CD4-positive, alpha-beta T cell treated with Interleukin-6 for 4 hours (primary cell): Measurements from ENCODE around the gene NUDT8.
"Not testable (repeated sequence)": the region's sequence is repeated elsewhere in the genome, so short reads cannot be mapped to it uniquely, and the experiment has no call there.

Source experiments
- DNase-seq: peaks from one replicate; pipeline ENCODE4 v3.0.0-alpha.2; 2020; ENCODE audit warnings: mixed read lengths

The NUDT8 gene

DNA sequence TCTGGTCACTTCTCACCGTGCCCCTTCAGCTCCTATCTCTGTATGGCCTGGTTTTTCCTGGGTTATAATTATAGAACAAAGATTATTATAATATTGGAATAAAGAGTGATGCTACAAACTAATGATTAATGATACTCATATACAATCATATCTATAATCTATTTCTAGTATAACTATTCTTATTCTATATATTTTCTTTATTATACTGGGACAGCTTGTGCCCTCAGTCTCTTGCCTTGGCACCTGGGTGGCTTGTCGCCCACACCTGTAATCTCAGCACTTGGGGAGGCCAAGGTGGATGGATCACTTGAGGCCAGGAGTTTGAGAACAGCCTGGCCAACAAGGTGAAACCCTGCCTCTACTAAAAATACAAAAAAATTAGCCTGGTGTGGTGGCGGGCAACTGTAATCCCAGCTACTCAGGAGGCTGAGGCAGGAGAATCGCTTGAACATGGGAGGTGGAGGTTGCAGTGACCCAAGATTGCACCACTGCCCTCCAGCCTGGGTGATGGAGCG, 30.0 kb upstream of the NUDT8 start:
- not testable (repeated sequence) for DNase-seq

DNA sequence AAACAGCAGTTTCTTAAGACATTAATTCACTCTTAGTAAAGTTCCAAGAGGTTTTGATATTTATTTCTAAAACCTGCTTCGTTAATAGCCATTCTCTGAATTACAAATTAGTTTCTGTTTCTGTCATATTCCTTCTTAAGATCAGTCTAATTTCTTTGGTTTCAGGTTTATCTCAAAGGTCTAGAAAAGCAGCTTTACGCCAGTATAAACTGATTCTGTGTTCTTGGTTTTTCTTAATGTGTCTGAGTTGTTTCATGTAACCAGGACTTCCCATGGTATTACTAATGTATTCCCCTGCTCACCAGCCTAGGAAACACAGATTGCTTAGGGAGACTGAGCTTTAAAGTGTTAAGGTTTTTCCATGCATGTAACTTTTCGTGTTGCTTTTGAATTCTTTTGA, 27.6 kb upstream of the NUDT8 start:
- no peak for DNase-seq

DNA sequence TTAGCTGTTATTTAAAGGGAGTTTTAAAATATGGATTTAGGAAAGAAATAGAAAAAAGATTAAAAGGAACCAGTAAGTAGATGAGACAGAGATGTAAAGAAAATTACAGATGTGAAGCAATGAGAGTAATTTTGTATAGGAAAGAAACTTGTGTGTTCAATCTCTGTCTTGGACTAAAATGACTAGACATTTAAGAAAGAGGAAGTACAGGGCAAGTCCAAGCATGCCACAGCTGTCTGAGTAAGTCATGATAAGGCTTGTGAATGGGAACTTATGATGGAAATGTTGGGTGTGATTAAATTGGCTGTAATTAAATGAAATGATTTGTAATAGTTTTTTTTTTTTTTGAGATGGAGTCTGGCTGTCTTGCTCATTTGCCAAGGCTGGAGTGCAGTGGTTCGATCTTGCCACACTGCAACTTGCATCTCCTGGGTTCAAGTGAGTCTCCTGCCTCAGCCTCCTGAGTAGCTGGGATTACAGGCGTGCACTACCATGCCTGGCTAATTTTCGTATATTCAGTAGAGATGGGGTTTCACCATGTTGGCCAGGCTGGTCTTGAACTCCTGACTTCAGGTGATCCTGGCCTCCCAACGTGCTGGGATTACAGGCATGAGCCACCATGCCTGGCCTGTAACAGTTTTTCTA, 26.7 kb upstream of the NUDT8 start:
- no peak for DNase-seq

DNA sequence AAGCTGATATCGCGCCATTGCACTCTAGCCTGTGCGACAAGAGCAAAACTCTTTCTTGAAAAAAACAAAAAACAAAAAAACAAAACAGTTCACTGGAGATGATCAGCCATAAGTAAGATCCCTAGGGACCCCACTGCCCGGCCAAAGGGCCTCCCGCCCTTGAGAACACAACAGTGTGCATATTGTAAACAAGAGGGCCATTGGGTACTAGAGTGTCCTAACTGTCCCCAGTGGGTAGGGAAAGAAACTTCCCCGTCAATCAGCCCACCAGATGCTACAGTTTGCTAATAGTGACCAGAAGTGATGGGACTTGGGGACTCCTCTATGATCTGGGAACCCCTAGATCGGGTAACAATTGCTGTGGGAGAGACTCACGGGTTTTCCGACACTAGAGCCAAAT, 24.5 kb upstream of the NUDT8 start:
- no peak for DNase-seq

DNA sequence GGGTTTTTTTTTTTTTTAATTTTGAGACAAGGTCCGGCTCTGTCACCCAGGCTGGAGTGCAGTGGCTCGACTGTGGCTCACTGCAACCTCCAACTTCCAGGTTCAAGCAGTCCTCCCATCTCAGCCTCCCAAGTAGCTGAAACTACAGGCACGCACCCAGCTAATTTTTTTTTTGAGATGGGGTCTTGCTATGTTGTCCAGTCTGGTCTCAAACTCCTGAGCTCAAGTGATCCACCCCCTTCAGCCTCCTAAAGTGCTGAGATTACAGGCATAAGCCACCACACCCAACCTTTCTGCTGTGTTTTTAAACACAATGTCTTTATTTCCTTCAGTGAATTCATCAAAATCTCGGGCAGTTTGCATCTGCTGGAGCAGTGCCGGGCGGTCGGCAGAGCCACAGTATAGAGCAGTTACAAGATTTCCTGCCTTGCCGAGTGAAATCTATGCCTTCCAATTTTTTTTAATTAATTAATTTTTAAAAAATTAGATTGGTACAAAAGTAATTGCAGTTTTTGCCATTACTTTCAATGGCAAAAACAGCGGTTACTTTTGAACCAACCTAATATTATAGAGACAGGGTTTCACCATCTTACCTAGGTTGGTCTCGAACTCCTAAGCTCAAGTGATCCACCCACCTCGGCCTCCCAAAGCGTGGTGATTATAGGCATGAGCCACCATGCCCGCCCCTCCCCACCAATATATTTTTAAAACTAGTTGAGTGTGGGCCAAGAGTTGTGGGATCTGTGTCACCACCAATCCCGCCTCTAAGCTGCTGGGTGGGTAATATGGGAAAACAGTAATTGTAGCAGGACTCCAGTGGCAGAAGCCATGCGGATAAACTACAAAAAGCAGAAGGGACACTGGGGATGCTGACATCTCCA, 23.5 kb upstream of the NUDT8 start:
- DNase-seq: no peak

DNA sequence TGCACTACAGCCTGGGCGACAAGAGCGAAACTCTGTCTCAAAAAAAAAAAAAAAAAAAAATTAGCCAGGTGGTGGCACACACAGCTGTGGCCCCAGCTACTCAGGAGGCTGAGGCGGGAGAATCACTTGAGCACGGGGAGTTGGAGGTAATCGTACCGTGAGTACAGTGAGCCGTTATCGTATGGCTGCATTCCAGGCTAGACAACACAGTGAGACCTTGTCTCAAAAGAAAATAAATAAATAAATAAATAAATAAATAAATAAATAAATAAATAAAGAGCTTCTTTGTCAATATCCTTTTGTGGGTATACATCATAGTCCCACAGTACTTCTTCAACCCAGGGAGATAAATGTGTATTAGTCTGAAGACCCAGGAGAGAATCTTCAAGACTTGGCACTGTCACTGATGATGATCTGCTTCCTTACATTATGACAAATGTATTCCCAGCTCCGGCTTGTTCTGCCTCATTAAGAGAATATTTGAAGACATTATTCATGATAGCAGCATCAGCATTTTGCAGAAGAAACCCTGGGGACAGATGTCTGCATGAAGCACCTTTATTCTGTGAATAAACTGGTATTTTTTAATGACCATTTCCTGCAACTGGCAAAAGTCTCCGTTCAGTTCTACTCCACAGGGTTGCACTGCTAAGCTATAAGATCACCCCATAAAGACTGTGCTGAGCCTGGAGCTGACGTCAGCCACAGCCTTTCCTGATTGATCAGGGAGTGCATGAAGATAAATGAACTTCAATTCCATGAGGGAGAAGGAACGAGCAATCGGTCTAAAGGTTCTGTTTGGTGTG, 22.4 kb upstream of the NUDT8 start:
- DNase-seq: no peak

DNA sequence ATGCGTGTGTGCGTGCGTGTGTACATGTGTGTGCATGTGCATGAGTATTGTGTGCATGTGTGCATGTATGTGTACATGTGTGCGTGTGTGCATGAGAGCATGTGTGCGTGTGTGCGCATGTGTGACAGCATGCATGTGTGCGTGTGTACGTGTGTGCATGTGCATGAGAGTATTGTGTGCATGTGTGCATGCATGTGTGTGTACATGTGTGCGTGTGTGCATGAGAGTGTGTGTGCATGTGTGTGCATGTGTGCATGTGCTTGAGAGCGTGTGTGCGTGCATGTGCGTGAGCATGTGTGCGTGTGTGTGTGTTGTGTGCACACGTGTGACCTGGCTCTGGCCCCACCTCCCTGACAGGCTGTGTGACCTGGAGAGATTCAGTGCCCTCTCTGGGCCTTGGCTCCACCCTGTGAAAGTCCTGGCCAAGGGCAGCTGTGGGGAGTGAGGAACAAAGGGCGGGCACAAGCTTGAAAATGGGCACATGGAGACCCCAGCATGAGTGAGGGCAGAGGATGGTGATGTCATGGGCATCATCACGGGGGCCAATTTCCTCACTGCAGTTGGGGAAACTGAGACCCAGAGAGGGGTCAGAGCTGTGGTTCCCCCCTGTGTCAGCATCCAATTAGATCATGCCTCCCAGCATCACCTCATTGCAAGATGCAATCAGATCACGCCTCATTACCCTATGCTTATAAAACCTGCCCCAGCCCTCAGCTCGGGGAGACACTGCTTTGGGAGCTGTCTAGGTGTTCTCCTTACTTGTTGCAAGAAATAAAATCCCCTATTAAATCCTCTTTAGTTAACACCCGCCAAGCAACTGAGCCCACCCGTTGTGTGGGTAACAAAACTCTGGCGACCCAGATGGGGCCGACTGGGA, 20.1 kb upstream of the NUDT8 start:
- DNase-seq: no peak

DNA sequence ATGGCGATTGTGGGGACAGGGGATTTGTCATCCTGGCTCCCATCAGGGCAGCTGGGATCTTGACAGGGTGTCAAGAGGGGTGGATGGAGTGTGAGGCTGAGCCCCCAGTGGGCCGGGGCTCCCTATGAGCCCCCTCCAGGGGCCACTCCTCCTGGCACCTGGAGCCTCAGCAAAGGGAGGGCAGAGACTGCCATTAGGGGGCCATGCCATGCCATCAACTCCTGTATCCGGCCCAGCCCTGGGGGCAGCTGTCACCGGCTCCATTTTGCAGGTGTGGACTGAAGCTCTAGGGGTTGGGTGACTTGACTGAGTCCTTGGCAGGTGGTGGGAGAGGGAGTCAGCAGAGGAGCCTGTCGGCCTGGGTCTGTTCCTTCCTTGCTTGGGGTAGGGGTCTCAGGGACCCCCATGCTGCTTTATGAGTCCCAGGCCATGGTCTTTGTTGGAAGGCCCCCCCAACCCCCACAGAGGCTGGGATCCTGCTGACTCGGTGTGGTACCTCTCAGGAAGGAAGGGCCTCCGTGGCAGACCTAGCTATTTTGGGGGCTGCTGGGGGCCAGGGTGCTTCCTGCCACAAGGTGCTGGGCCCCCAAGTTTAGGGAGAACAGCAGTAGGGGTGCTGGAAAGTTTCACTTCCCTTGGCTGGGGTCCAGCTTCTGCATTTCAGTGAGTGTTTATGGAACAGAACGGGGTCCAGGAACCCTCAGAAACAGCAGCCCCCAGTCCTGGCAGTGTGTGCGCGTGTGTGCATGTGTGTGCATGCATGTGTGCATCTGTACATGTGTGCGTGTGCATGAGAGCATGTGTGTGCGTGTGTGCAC, 19.3 kb upstream of the NUDT8 start:
- DNase-seq: no peak

DNA sequence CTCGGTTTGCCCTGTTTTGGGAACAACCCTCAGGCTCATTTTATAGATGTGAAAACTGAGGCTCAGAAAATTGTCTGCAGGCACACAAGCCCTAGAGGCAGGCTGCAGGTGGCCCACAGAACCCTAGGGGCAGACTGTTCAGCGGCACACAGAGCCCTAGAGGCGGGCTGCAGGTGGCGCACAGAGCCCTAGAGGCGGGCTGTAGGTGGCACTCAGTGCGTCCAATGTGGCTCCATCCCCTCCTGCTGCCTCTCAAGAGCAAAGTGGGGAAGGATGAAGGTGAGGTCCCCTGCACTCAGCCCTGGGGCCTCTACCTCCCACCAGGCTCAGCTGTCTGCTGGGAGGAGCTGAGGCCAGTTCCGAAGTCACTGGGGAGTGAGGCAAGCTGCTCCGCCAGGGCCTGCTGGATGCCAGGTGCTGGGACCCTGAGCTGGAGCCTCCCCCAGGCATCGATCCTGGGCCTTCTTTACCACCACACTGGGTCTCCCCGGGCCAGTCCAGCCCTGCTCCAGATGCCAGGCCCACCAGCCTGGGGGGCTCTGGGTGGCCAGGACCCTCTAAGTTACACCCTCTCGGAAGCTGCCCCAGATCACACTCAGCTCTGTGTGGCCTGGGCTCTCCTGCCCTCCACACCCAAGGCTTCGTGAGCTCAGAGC, 18.5 kb upstream of the NUDT8 start:
- DNase-seq: peak; percentile 65

DNA sequence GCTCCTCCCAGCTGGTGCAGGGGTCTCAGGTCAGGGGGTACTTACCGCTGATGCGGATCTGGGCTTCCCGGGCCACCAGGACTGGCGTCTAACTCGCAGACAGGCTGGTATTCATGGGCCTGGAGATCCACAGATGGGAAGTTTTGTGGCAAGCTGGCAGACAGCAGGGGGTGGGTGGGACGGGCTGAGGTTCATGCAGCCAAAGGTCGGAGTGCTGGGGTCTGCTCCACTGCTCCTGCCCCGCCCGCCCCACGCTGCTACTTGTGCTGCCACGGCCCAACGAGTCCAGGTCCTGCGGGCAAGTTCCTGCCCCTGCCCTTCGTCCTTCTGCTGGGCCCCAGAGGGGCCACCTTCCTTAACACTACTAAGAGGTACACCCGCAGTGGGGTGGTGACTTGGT, 17.7 kb upstream of the NUDT8 start:
- no peak for DNase-seq

DNA sequence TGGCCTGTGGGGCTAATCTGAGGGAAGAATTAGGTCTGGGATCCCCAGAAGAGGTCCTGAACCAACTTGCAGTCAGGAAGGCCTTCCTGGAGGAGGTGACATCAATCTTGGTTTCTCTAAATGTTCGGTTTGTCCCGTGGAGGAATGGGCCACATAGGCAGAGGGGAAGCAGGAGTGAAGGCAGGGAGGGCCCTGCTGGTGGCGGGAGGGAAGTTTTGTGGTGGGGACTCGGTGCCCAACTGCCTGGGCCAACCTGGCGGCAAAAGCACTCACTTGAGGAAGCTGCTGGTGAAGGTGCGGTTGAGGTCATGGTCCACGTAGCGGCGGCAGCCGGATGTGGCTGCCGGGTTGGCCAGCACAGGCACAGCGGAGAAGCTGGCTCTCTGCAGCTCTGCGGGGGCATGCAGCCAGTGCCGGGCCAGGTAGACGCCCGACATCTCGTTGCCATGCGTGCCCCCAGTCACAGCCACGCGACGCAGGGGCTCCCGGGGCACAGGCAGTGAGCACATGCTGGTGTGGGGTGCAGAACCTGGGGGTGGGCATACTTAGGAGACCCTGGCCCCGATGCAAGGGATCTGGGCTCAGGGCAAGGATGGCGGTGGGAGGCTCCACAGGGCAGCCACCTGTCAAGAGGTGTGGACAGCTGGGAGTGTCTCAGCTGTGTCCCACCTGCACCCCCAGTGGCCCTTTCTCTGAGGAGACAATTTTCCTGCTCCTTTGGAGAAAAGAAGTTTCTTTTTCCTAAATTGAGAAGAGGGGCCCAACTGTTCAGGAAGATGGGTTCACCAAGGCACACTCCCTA, 17.0 kb upstream of the NUDT8 start:
- peak; percentile 56 for DNase-seq

DNA sequence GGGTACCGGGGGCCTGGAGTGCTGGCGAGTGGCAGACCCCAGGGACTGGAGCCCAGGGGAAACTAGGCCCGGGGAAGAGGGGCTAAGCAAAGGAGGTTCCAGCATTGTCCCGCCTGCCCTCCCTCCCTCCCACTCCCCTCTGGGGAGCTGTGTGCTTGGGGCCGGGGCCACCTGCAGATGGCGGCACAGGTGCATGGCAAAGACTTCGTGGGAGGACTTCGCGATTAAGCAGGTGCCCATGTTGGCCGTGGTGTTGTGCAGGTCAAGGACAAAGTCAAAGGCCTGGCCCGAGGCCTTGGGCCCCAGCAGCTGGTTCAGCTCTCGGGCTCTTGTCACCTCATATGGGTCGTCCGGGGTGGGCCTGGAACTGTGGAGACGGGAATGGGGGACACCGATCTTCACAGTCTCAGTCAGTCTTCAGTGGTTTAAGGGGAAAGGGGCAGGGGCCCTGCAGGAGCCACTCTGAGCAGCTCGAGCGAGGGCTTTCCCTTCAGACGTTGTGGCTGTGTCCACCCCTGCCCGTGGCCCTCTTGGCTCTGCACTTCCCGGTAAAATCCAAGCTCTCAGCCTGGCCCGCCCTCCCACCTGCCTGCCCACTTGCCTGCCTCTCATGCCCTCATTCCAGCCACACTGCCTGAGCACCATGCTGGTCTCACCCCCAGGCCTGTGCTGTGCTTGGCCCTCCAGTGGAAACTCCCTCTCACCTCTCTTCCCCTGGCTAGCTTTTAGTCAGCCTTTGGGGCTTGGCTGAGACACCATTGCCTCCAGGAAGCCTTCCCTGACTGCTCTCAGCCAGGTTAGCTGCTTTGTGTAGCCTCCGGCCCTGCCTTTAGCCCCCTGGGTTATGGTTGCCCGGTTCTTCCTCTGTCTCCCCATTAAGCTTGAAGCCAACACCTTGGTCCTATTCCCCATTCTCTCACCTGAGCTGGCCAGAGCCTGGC, 16.1 kb upstream of the NUDT8 start:
- no peak for DNase-seq

DNA sequence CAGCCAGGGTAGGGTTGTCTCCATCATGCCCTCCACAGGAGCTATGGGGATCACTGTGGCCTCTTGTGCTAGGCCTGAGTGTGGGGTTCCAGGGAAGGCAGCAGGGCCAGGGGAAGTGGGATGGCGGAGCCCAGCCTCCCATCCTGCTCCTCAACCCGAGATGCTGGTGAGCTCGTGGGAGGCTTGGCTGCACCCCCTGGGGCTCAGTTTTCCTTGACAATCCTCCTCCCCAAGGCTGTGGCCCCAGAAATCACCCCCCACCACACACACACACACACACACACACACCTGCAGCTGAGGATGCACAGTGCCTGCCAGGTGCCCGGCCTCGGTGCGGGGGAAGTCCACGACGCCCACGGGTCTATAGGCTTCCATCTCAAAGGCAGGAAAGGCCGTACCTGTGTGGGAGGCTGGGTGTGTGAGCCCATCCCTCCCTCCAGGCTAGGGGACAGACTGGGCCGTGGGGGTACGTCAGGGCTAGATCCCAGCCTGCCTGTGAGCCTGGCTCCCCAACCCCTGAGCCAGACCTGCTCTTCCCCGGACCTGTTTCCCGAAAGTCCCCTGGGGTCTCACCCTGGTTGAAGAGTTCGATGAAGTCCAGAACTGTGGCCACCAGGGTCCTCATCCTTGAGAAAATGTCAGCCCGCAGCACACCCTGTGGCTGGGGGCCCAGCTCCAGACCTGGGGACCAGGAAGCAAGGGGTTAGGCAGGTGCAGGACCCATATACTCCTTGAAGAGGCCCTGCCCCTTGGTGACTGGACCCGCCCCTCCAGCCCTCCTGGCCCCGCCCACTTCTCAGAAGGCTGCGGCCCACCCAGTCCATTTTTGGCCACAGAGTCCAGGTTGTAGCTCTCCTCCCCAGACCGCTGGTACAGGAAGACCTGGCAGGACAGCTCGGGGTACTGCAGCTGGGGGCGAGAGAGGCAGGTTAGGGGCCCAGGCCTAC, 15.0 kb upstream of the NUDT8 start:
- DNase-seq: no peak

DNA sequence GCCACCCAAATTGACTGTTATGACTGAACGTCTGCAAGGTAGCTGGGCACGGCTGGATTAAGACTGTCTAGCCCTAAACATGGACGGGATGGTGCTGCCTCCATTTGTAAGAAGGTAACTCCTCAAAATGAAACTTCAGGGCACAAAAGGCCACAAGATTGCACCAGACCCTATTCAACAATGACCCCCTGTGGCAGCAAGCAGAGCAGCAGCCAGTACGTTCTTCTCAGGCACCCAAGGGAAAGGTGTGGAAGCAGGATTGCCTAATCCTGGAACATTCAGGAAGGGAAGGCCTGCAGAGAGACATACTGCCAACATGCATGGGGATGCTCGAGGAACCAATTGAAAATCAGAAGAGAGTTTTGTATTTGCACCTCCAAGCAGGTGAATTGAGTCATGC, 14.3 kb upstream of the NUDT8 start:
- no peak for DNase-seq

DNA sequence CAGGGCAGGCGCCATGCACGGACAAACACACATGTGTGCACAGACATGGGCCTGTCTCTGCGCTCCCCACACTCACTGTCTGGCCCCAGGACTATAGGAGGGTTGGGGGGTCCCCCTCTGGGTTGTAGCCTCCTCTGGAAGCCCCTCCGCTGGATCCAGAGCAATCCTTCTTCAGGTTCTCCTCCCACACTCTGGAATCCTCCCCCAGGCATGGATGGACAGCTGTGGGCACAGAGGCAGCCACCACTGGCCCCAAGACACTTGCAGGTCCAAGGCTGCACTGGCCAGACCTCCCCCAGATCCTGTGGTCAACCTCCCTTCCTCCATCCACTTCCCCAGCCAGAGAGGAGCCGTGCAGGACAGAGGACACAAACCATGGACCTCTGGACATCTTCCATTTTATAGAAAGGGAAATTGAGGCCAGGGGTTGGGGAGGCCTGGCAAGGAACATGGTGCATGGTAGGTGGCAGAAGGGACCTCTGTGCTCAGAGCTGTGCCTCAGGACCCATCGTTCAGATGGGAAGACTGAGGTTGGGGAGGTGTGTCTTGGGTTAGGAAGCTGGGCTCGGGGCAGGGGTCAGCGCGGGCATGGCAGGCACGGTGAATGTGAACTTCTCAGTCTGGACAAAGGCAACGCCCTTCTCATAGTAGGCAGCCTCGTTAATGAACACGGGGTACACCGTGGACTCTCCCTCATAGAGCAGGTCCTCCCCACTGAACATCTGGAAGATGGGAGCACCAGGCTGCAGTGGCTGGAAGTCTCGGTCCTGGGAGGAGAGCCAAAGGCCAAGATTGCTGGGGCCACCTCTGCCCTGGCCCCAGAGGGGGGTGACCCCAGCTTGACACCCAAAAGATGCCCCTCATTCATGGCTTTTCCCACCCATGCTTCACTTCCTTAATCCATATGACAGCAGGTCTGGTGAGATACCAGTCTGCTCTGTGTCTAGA, 12.7 kb upstream of the NUDT8 start:
- DNase-seq: no peak
